C4-2B (cell line): Measurements from ENCODE around the gene PACRG.

Experiments
- H3K27ac ChIP-seq: fragments of 450-650 bp; 2 replicates; pipeline ENCODE4 v1.5.1; 2017
- ZFX ChIP-seq: fragments of 450-650 bp; IDR thresholded peaks from 2 replicates; pipeline ENCODE4 v1.6.1; 2017
- TF ChIP-seq, protein P1 (sequence below): fragments of 450-650 bp; conservative IDR thresholded peaks from 2 replicates; pipeline ENCODE4 v1.5.1; 2017; ENCODE audit warnings: mild to moderate bottlenecking

PACRG gene

DNA sequence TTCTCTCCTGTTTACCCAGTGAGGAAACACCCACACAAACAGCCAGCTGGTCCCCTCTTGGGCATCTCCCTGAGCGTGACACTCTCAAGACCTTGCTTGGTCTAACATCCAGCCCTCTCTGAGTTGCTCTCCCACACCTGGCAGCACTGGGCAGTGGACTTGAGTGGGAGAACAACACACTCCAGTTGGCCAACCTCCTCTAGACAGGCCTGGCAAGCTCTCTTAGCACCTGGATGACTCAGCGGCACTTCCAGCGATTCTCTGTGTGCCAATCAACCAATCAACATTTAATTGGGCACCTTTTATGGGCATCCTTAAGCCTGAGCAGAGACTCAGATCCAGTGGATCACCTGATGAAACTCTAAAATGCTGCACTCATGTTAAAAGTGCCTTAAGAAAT, 610.2 kb downstream of the PACRG start:
- no peak for TF ChIP-seq ZFX
- TF ChIP-seq, protein P1, sequence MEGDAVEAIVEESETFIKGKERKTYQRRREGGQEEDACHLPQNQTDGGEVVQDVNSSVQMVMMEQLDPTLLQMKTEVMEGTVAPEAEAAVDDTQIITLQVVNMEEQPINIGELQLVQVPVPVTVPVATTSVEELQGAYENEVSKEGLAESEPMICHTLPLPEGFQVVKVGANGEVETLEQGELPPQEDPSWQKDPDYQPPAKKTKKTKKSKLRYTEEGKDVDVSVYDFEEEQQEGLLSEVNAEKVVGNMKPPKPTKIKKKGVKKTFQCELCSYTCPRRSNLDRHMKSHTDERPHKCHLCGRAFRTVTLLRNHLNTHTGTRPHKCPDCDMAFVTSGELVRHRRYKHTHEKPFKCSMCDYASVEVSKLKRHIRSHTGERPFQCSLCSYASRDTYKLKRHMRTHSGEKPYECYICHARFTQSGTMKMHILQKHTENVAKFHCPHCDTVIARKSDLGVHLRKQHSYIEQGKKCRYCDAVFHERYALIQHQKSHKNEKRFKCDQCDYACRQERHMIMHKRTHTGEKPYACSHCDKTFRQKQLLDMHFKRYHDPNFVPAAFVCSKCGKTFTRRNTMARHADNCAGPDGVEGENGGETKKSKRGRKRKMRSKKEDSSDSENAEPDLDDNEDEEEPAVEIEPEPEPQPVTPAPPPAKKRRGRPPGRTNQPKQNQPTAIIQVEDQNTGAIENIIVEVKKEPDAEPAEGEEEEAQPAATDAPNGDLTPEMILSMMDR: no peak
- no peak overlapping the region for H3K27ac ChIP-seq

DNA sequence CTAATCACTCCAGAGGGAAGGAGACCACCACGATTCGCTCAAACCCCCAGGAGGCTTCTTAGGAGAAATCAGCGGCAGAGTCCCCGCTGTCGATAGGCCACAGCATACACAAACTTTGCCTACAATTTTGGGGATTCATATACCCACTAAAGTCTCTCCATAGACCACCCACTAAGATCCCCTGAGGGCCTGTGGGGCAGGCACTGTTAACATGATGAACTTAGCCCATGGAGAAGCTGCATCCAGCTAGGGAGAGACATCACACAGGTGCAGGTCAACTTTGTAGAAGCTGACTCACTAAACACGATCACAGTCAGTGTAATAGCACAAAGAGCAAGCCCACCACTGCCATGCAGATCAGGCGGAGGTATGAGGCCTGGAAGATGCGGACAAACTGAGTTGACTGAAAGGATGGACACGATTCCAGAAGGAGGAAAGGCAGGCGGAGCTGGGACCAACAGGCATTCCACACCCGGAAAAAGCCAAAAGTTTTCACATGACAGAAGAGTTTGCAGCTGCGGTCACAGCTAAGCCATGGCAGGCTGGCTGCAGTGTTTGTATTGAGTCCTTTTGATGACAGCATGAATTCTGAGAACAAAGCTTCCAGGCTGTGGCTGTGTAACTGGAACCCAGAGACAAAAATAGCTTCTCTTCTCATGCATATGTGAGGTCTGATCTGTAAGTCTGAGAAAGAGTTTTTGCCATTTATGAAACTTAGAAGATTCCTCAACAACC, 611.1 kb downstream of the PACRG start:
- no peak overlapping the region for H3K27ac ChIP-seq
- no peak for TF ChIP-seq ZFX
- TF ChIP-seq, protein P1: no peak

DNA sequence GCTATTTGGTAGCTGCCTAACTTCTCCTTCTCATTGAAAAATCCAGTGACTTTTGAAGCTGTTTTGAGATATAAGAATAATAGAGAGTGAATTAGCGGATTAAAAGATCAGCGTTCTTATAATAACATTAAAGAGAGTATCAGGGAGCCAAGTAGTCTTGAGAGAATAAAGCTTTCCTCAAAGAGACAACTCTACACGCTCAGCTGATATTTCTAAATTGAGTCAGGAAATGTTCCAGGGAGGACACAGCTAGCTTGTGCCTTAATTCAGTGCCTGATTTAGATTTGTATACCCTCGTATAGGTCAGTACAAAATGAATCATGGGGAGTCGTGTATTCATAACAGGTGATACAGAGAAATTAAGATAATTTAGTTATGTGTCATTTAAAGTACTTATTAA, 611.7 kb downstream of the PACRG start:
- TF ChIP-seq, protein P1: no peak
- TF ChIP-seq ZFX: no peak
- no peak overlapping the region for H3K27ac ChIP-seq

DNA sequence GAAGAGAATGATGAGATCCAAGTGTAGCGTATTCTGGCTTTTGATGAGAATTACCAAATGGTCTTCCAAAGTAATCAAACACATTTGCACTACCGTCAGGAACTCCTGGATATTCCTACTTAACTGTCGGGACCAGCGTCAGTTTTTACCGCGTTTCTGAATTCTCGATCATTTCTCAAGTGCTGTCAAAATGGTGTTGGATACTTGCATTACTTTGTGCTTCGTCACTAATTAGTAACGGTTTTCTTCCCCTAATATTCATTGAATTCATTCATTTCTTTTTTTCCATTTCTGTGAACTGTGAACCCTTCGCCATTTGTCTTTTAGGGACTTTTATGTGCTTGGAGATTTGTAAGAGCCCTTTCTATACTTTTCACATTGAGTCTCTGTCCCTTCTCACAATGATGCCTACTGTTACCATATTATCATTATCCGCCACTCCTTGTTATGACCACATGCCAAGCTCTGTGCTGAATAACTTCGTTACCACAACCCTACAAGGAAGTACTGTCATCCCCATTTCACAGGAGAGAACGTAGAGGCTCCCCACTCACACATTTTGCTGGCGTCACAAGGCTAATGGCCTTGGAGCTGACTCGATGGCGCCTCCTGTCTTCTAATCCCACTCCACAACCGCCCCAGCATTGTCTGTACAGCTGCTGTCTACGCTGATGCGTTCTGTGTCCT, 612.6 kb downstream of the PACRG start:
- TF ChIP-seq ZFX: no peak
- TF ChIP-seq, protein P1: no peak
- no peak overlapping the region for H3K27ac ChIP-seq

DNA sequence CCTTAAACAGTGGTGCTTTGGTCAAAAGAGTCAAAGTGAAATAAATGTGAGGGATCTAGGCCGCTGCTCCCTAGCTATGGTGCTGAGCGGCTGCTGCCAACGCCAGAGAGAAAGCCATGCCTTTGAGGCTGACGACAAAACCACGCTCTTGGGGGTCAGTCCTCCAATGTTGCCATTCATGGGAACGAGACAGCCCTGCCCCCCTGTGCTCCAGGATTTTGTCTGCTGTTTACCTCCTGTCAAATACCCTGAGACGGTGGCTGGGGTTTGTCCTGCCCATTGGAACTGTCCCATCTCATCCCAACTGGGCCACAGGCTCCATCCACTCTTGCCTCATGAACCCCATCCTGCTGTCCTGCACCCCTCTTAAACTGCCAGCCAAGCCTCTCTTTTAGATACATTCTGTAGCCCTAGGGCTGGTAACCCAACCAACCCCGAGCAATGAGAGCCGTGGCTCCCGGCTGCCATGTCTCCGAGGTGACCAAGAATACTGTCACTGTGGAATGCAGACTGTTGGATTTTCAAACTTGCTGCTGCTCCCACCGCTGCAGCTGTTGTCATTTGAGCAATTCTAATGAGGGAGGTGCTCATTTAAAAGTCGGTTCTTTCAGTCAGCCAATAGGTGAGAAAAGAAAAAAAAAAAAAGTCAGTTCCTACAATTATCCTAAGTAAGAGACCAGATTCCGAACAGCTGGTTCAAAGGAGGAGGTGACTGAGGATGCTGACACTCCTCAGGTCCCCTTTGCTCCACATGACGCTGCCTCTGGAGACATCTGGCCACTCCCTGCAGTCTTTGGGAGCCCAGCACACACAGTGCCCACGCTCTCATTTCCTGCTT, 613.7 kb downstream of the PACRG start:
- no peak overlapping the region for H3K27ac ChIP-seq

DNA sequence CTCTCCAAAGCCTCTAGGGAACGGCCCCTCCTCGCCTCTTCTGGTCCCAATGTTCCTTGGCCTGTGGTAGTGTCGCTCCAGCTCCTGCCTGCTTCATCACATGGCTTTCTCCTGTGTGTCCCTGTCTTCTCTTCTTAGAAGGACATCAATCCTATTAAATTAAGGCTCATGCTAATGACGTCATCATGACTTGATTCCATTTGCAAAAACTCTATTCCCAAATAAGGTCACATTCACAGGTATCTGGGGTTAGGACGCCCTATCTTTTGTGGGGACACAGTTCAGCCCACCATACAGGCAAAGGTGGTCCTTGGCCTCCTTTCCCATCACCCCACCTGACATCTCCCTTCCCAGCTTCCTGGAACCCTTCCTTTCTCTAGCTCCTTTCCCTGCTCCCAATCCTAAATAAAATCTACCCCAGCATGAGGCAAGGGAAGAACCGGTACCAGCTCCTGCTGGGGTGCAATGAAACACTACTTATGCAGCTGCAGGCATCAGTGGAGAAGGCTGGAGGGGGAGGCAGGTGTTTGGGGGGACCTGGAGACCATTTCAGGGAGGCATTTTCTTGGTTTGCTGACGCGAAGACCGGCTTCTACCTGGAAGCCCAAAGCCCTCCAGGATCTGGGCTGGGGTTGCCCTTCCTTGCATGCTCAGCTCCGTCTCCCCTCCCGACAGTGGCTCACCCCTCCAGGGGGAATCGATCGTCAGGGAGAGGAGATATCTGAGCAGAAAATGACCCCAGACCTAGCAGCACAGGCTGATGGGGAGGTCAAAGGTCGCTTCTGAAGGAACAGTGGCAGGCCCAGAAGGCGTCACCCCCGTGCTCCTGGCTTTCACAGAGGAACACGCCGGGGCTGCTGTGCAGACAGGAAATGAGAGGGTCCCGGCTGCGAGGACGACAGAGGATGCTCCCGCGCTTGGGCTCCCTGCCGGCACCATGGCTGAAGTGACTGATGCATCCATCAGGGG, 615.1 kb downstream of the PACRG start:
- TF ChIP-seq ZFX: no peak
- TF ChIP-seq, protein P1: no peak

More for the DNA sequence above, 613.7 kb downstream of the PACRG start:
- TF ChIP-seq ZFX: no peak
- TF ChIP-seq, protein P1: no peak

More for the DNA sequence above, 615.1 kb downstream of the PACRG start:
- no peak overlapping the region for H3K27ac ChIP-seq
